Brain microvascular endothelial cell (primary cell): Measurements from ENCODE around the gene RNF130.
A peak's percentile ranks its signal among the peaks of the same experiment; 100 is the strongest.

Experiments
- DNase-seq: peaks from one replicate; pipeline ENCODE4 v3.0.0-alpha.2; 2020
- H3K27ac ChIP-seq: fragments of 250-450 bp; sonication (Bioruptor Pico); 2 replicates; pipeline ENCODE4 v1.5.1; 2020; ENCODE audit warnings: mild to moderate bottlenecking, moderate library complexity
- H3K27me3 ChIP-seq: fragments of 250-450 bp; sonication (Bioruptor Pico); replicated peaks from 2 replicates; pipeline ENCODE4 v1.5.1; 2020; ENCODE audit warnings: mild to moderate bottlenecking
- H3K36me3 ChIP-seq: fragments of 250-450 bp; sonication (Bioruptor Pico); replicated peaks from 2 replicates; pipeline ENCODE4 v1.5.1; 2020; ENCODE audit warnings: mild to moderate bottlenecking
- H3K4me3 ChIP-seq: 2 replicates; pipeline ENCODE4 v1.5.1; 2011; ENCODE audit warnings: low read depth, mild to moderate bottlenecking, control low read depth, low read length, moderate library complexity
- CTCF ChIP-seq: IDR thresholded peaks from 2 replicates; pipeline ENCODE4 v1.5.1; 2011; ENCODE audit warnings: low read depth, mild to moderate bottlenecking, moderate library complexity, low read length, control low read depth, inconsistent platforms; ENCODE audit errors: missing control alignments
- in situ Hi-C: cut with HindIII; loops from 2 replicates; pipeline ENCODE4 v1.10.0; 2017; ENCODE audit warnings: low sequenced_read_pairs, low pct_ligation_motif_present

RNF130 gene

GRCh38 chr5:179914032-179914755 is 157.4 kb downstream of the RNF130 start:
- no peak for TF ChIP-seq CTCF
- in situ Hi-C loops = no loop called here
- Histone ChIP-seq H3K36me3 (no peaks in the 10 kb centered on the region), H3K4me3 (no peak overlapping the region), H3K27me3 (no peaks in the 10 kb centered on the region), H3K27ac (no peak overlapping the region)
- DNase-seq = peak; percentile 18

DNA sequence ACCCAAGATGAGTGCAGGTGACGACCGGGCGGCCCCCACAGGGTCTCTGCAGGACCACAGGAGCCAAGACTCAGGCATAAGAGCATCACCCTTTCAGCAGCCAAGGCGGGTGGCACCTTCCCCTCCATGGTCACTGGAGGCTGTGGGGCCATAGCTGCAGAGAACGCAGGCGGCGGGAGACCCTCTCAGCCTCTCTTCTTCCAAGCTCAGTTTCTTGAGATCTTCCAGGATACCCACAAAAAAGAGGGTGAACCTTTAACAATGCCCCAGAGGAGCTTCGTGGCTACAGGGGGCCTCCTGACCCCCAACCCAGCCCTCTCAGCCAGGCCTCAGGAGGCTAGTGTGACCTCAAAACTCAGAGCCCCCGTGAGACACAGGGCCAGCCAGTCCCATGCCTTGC is 158.1 kb downstream of the RNF130 start:
- no peak overlapping the region for H3K4me3 ChIP-seq
- no peak overlapping the region for H3K27ac ChIP-seq
- DNase-seq = no peak
- in situ Hi-C loops = no loop called here
- no peaks in the 10 kb centered on the region for H3K36me3 ChIP-seq
- no peaks in the 10 kb centered on the region for H3K27me3 ChIP-seq
- no peak for TF ChIP-seq CTCF

GRCh38 chr5:179912951-179913350 is 158.6 kb downstream of the RNF130 start:
- Histone ChIP-seq H3K27me3 (no peaks in the 10 kb centered on the region), H3K27ac (no peak overlapping the region), H3K36me3 (no peaks in the 10 kb centered on the region), H3K4me3 (no peak overlapping the region)
- in situ Hi-C loops = no loop called here
- no peak for DNase-seq
- no peak for TF ChIP-seq CTCF

GRCh38 chr5:179912386-179912785 is 159.2 kb downstream of the RNF130 start:
- Histone ChIP-seq H3K36me3 (no peaks in the 10 kb centered on the region), H3K27ac (no peak overlapping the region), H3K27me3 (no peaks in the 10 kb centered on the region), H3K4me3 (no peak overlapping the region)
- TF ChIP-seq CTCF = no peak
- no peak for DNase-seq
- in situ Hi-C loops = no loop called here

DNA sequence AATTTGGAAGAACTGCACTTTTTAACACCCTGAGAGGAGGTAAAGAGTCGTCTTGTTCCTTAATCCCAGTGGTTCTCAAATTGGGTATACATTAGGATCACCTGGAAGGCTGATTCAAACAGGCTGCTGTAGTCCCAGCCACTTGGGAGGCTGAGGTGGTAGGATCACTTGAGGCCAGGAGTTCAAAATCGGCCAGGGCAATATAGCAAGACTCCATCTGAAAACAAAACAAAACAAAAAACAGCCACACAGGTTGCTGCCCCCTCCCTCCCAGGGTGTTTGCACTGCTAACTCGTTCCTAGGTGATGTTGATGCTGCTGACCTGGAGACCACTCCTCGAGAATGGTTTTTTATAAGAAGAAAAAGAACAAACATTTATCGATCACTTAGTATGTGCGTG is 162.3 kb downstream of the RNF130 start:
- Histone ChIP-seq H3K27ac (no peak overlapping the region), H3K4me3 (no peak overlapping the region), H3K27me3 (no peaks in the 10 kb centered on the region), H3K36me3 (peaks cover 3% of the 10 kb centered on the region)
- TF ChIP-seq CTCF = no peak
- no peak for DNase-seq
- in situ Hi-C loops = no loop called here

- Histone ChIP-seq H3K4me3 (no peak overlapping the region), H3K36me3 (peaks cover 7% of the 10 kb centered on the region), H3K27ac (no peak overlapping the region), H3K27me3 (no peaks in the 10 kb centered on the region)
- no peak for DNase-seq
- in situ Hi-C loops = no loop called here
- TF ChIP-seq CTCF = peak; percentile 45
Measured at GRCh38 chr5:179908528-179908927, 163.0 kb downstream of the RNF130 start.
